Choroid plexus epithelial cell (primary cell): ENCODE results near the gene ZMIZ1.

ENCODE experiments used
- DNase-seq: peaks from one replicate; pipeline ENCODE4 v3.0.0-alpha.2; 2010; ENCODE audit warnings: low read depth
- H3K4me3 ChIP-seq: 2 replicates; pipeline ENCODE4 v1.5.1; 2011; ENCODE audit warnings: low read depth, mild to moderate bottlenecking, control low read depth, low read length, moderate library complexity
- TF ChIP-seq, protein P1 (sequence below): conservative IDR thresholded peaks from 2 replicates; pipeline ENCODE4 v1.5.1; 2011; ENCODE audit warnings: low read depth, mild to moderate bottlenecking, control low read depth, inconsistent platforms, low read length, moderate library complexity

Gene ZMIZ1

DNA sequence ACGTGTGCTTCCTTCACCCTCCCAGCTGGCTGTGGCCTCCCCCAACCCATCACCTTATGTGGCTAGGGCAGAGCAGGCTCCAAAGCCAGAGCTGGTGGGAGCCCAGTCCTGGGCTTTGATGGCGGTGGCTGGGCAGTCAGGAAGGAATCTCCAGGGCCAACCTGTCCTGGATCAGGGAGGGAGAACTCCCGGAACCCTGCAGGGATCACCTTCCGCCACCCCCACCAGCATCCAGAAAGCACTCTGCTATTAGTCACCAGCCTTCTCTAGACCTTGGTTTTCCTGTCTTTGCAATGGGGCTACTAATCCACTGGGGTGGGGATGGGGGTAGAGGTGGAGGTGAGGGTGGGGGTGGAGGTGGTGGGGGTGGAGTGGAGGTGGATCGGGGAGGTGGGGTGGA is 139.0 kb downstream of the ZMIZ1 start:
- TF ChIP-seq, protein P1, sequence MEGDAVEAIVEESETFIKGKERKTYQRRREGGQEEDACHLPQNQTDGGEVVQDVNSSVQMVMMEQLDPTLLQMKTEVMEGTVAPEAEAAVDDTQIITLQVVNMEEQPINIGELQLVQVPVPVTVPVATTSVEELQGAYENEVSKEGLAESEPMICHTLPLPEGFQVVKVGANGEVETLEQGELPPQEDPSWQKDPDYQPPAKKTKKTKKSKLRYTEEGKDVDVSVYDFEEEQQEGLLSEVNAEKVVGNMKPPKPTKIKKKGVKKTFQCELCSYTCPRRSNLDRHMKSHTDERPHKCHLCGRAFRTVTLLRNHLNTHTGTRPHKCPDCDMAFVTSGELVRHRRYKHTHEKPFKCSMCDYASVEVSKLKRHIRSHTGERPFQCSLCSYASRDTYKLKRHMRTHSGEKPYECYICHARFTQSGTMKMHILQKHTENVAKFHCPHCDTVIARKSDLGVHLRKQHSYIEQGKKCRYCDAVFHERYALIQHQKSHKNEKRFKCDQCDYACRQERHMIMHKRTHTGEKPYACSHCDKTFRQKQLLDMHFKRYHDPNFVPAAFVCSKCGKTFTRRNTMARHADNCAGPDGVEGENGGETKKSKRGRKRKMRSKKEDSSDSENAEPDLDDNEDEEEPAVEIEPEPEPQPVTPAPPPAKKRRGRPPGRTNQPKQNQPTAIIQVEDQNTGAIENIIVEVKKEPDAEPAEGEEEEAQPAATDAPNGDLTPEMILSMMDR, result no peak
- DNase-seq, result no peak
- H3K4me3 ChIP-seq, result no peak overlapping the region

DNA sequence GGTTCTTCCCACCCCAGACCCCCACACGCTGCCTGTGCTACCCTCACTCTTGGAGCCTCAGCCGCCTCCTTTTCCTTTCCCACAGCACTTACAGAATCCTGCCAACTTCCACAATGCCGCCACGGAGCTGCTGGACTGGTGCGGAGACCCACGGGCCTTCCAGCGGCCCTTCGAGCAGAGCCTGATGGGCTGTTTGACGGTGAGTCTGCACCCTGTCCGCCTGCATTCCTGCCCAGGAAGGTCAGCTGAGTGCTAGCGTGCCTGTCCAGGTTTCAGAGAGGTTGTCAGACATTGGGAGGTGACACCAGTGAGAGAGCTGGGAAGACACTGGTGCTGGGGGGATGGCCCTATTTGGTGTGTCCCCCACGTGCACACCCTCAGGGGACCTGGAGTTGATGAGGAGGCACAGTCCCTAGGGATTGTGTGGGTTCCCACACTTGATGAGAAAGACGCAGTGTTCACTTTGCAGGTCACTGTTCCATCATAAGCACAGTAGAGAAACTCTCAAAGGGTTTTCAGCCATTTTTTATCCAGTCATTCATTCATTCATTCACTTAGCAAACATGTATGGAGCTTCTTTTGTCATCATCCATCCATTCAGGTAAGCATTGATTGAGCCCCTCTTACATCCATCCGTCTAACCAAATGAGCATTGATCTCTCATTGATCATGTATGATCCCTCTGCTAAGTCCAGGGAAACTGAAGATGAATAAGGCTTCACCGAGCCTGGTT is 139.7 kb downstream of the ZMIZ1 start:
- TF ChIP-seq, protein P1, result no peak
- DNase-seq, result no peak
- H3K4me3 ChIP-seq, result no peak overlapping the region

DNA sequence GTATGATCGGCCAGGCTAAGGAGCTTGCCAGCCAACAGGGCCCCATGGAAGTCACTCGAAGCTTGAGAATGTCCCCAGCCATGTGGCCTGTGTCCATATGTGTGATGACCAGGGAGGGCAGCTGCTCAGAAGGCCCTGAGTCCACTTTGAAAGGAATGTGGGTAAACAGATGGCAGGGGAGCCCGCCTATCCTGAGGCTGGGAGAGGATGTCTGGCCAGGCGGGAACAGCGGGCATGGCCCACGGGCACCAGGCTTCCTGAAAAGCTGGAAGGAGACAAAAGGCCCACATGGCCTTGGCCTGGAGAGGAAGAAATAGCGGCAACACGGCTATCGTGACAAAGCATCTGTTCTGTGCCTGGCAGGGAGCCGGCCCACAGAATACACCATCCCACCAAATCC is 140.6 kb downstream of the ZMIZ1 start:
- no peak for DNase-seq
- H3K4me3 ChIP-seq, result no peak overlapping the region
- TF ChIP-seq, protein P1, result no peak

DNA sequence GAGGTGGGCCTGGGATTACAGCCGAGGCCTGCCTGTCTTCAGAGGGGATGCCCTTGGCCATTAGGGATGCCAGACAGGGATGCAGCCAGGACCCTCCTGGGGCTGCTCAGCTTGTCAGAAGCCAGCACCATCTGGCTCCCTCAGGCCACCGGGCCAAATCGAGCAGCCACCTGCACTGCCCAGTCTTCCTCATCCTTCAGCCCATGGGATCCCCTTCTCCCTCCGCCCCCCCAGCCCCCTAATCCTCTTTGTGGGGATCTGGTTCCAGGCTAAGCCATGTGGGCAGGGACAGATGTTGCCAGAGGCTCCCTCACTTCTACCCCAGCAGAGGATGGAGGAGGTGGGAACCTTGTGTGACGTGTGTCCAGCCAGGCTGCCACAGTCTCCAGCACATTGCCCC is 141.1 kb downstream of the ZMIZ1 start:
- TF ChIP-seq, protein P1, result no peak

DNA sequence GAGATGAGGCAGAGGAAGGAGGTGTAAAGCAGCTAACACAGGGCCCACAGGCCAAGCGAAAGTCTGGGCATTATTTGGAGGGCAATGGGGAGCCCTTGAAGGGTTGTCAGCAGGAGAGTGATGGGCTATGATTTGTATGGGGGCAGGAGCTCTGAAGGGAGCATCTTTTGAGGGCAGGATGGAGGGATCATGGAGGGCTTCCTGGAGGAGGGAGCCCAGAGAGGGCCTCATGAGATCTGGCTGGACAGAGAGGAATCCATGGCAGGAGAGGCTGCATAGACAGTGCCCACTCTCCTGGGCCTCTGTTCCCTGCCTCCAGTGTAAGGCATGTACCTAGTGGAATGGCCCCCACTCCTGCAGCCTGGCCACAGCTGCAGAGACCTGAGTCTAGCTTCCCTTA is 141.9 kb downstream of the ZMIZ1 start:
- no peak for DNase-seq
- H3K4me3 ChIP-seq, result no peak overlapping the region
- TF ChIP-seq, protein P1, result no peak

More for the DNA sequence above, 141.1 kb downstream of the ZMIZ1 start:
- H3K4me3 ChIP-seq, result no peak overlapping the region
- no peak for DNase-seq

DNA sequence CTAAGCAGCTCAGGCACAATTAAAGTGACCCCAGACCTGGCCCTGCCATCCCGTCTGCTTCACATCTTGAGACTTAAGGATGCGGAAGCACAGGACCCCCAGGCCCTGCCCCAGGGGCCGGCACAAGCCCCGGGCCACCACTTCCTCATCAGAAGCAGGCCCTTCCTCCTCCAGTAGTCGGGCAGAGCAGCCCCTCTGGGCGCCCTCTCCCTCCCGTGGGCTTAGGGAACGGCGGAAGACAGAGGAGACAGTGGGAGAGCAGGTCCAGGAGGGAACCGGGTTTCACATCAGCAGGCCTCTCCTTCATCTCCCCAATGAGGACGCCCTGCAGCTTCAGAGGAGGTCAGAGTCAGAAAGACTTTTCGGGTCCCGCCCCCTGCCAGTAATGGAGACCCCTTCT is 142.8 kb downstream of the ZMIZ1 start:
- DNase-seq, result no peak
- TF ChIP-seq, protein P1, result no peak

GRCh38 chr10:79215531-79215930 is 146.8 kb downstream of the ZMIZ1 start:
- H3K4me3 ChIP-seq, result no peak overlapping the region
- no peak for DNase-seq
- TF ChIP-seq, protein P1, result no peak

More for the DNA sequence above, 142.8 kb downstream of the ZMIZ1 start:
- H3K4me3 ChIP-seq, result no peak overlapping the region
